ENCODE data around the gene CRACR2A. TPM values are rescaled to one million over a fixed set of nuclear protein-coding genes. Genes with fewer than 3 reads are reported as not detected.

CRACR2A gene
- total and polyA plus RNA-seq, 7 experiments from 2014 or later, result 8.2 to 40.3 (median 31.4) TPM

DNA sequence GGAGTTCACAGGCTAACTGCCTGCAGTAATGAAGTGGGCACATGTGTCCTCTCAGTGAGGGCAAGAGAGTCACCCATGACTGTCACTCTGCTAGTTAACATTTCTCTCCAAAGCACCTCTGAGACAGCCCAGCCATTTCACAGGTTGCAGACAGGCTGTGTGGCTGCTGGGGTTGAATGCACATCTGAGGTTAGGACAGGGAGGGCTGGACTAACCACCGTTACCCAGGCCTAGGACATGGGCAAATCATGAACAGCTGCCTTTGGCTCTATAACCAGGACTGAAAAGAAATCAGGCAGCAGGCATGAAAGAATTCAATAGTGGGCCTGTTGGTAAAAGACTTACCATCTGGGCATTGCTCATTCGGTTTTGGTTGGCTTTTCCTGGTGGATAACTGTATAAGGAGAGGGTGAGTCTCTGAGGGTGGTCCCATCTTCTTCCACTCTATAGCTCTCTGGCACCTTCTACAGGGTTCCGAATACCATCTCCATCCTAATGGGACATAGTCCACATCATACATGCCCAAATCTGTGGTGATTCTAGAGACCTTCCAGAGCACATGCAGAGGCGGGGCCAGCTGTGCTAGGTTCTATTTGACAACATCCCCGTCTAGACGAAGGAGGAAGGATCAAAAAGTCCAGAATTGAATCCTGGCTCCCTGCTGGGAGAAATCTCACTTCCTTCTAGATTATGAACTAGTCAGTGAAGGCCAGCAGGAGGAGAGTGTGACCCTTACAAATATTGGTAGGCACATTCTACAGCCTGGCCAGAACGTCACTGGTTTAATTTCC lies 10.8 kb downstream of the CRACR2A start:
- Mint-ChIP-seq H3K36me3 (peaks cover 8 to 50% (median 18%) of the 10 kb centered on the region in 5 donors), H3K4me1 (peaks cover 17 to 54% (median 37%) of the 10 kb centered on the region in 7 donors), H3K27me3 (no peaks in the 10 kb centered on the region), H3K4me3 (no peak overlapping the region), H3K9me3 (peaks cover 0 to 5% (median 0%) of the 10 kb centered on the region in 11 donors), H3K27ac (peak overlapping the region in 4 of 9 donors; percentile 4 to 45 (median 6))
- ChIA-PET CTCF (no interaction called here), POLR2A (interaction anchor here (1.4 kb wide), 1 partner anchor 11 kb away, joined by 3 read pairs; no protein-coding TSS in a partner anchor)
- no peaks in the 10 kb centered on the region for H3K27me3 ChIP-seq (ENCODE audit: control insufficient read depth in 2 of 2, insufficient read depth in 2 of 2, low read length in 2 of 2)
- H3K4me3 ChIP-seq (ENCODE audit: low read length), result no peak overlapping the region
- DNase-seq (peak in 1 of 9 donors; percentile 15), ATAC-seq (peak; percentile 16)
- intact Hi-C loops (cut with micrococcal nuclease), result no loop called here
- peaks cover 0 to 23% (median 0%) of the 10 kb centered on the region in 3 experiments for H3K36me3 ChIP-seq (ENCODE audit: control insufficient read depth in 2 of 3, insufficient read depth in 3 of 3, low read length in 3 of 3)
- no peak overlapping the region for H3K27ac ChIP-seq (ENCODE audit: low read depth, low read length)
- peaks cover 0 to 20% of the 10 kb centered on the region in 2 donors for H3K4me1 ChIP-seq (ENCODE audit: control insufficient read depth in 2 of 2, insufficient read depth in 2 of 2, low read length in 2 of 2)
- no peaks in the 10 kb centered on the region for H3K9me3 ChIP-seq (ENCODE audit: control insufficient read depth in 2 of 3, low read length in 3 of 3)

DNA sequence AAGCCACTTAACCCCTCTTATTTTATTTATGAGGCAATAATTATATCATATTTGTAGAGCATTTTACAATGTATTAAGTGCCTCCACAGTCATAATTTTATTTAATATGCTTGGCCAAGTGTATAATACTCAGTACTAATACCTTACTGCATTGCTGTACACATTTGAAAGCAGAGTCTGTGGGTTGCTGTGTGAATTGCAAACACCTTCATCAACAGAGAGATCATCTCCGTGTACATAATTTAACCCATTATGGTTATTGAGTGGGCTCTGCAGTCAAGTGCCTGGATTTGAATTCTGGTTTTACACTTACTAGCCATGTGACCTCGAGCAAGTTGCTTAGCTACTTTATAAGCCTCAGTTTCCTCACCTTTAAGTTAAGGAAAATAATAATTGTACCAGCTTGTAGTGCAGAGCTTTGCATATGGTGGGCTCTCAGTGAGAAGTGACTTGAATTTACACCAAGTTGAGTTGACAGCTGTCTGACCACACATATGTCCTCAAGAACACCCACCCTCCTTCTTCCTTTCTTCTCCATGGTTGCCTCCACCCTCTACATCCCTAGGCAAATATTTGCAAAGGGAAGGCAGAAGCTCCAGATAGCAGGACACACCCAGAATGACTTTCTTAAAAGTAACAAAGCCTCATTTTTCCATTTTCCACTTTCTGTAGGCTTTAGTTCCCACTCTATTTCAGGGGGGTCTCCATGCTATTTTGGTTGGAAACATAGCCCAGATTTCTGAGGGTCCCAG lies 12.3 kb downstream of the CRACR2A start:
- H3K9me3 Mint-ChIP-seq, result no peaks in the 10 kb centered on the region
- CTCF ChIA-PET, result no interaction called here
- peaks cover 6 to 35% (median 13%) of the 10 kb centered on the region in 5 donors for H3K36me3 Mint-ChIP-seq
- Histone ChIP-seq H3K4me1 (ENCODE audit: control insufficient read depth in 2 of 2, insufficient read depth in 2 of 2, low read length in 2 of 2) (peaks cover 0 to 14% of the 10 kb centered on the region in 2 donors), H3K9me3 (ENCODE audit: control insufficient read depth in 2 of 3, low read length in 3 of 3) (no peaks in the 10 kb centered on the region), H3K36me3 (ENCODE audit: control insufficient read depth in 2 of 3, insufficient read depth in 3 of 3, low read length in 3 of 3) (peaks cover 0 to 13% (median 0%) of the 10 kb centered on the region in 3 experiments), H3K4me3 (ENCODE audit: low read length) (no peak overlapping the region), H3K27me3 (ENCODE audit: control insufficient read depth in 2 of 2, insufficient read depth in 2 of 2, low read length in 2 of 2) (no peaks in the 10 kb centered on the region), H3K27ac (ENCODE audit: low read depth, low read length) (no peak overlapping the region)
- H3K27ac Mint-ChIP-seq, result peak overlapping the region in 3 of 9 donors; percentile 8 to 74 (median 10)
- H3K27me3 Mint-ChIP-seq, result no peaks in the 10 kb centered on the region
- DNase-seq (no peak), ATAC-seq (no peak)
- peaks cover 14 to 48% (median 30%) of the 10 kb centered on the region in 7 donors for H3K4me1 Mint-ChIP-seq
- no peak overlapping the region for H3K4me3 Mint-ChIP-seq
- POLR2A ChIA-PET, result interaction anchor here (0.9 to 1.4 kb wide), 2 partner anchors 10 to 13 kb away, joined by 3 to 4 read pairs; partner anchors contain the start of gene CRACR2A
- intact Hi-C loops (cut with micrococcal nuclease), result no loop called here

DNA sequence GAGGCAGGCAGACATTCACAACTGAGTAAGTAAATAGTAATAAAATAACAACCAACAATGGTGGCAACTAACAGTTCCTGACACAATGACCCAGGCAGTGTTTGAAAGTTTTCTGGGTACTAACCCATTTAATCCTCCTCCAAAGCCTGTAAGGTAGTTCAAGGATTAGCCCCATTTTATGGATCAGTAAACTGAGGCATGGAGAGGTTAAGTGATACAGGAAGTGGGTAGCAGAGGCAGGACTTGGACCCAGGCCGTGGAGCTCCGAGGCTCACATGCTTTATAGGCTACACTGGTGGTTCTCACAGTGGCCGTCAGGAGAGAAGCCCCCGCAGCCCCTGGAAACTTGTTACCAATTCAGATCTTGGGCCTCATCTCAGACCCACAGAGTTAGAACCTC lies 17.5 kb downstream of the CRACR2A start:
- DNase-seq (no peak), ATAC-seq (no peak)
- Histone ChIP-seq H3K27ac (ENCODE audit: low read depth, low read length) (no peak overlapping the region), H3K27me3 (ENCODE audit: control insufficient read depth in 2 of 2, insufficient read depth in 2 of 2, low read length in 2 of 2) (no peaks in the 10 kb centered on the region), H3K4me3 (ENCODE audit: low read length) (no peak overlapping the region), H3K36me3 (ENCODE audit: control insufficient read depth in 2 of 3, insufficient read depth in 3 of 3, low read length in 3 of 3) (peaks cover 0 to 35% (median 0%) of the 10 kb centered on the region in 3 experiments), H3K9me3 (ENCODE audit: control insufficient read depth in 2 of 3, low read length in 3 of 3) (no peaks in the 10 kb centered on the region), H3K4me1 (ENCODE audit: control insufficient read depth in 2 of 2, insufficient read depth in 2 of 2, low read length in 2 of 2) (no peaks in the 10 kb centered on the region)
- no peaks in the 10 kb centered on the region for H3K27me3 Mint-ChIP-seq
- peaks cover 0 to 24% (median 7%) of the 10 kb centered on the region in 7 donors for H3K4me1 Mint-ChIP-seq
- ChIA-PET POLR2A (interaction anchor here (0.6 kb wide), 1 partner anchor 28 kb away, joined by 3 read pairs; no protein-coding TSS in a partner anchor), CTCF (no interaction called here)
- no peaks in the 10 kb centered on the region for H3K9me3 Mint-ChIP-seq
- H3K36me3 Mint-ChIP-seq, result peaks cover 6 to 31% (median 17%) of the 10 kb centered on the region in 5 donors
- intact Hi-C loops (cut with micrococcal nuclease), result no loop called here
- H3K4me3 Mint-ChIP-seq, result no peak overlapping the region
- no peak overlapping the region for H3K27ac Mint-ChIP-seq

DNA sequence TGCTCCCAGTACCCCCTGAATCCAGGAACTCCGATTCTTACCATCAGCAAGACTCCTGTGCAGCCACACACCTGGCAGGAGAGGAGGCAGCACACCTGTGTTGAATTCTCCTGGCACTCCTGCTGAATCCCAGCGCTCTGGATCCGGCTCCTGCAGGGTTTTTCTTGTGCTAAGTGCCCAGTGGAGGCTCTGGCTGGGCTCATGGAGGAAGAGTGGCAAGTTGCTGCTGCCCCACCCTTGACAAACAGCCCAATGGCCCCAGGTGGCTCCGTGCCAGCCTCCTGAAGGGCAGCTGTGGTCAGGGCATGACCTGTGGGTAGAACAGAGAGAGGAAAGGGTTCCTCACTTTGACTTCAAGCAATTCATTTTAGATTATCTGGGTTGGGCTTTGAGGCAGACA lies 20.0 kb downstream of the CRACR2A start:
- no peak overlapping the region for H3K4me3 ChIP-seq (ENCODE audit: low read length)
- H3K4me1 ChIP-seq (ENCODE audit: control insufficient read depth in 2 of 2, insufficient read depth in 2 of 2, low read length in 2 of 2), result peaks cover 7 to 16% of the 10 kb centered on the region in 2 donors
- Mint-ChIP-seq H3K9me3 (peaks cover 0 to under 1% (median 0%) of the 10 kb centered on the region in 11 donors), H3K4me1 (peaks cover 4 to 29% (median 25%) of the 10 kb centered on the region in 7 donors), H3K36me3 (peaks cover 18 to 45% (median 23%) of the 10 kb centered on the region in 5 donors), H3K27me3 (no peaks in the 10 kb centered on the region), H3K27ac (no peak overlapping the region), H3K4me3 (no peak overlapping the region)
- intact Hi-C loops (cut with micrococcal nuclease), result no loop called here
- H3K36me3 ChIP-seq (ENCODE audit: control insufficient read depth in 2 of 3, insufficient read depth in 3 of 3, low read length in 3 of 3), result peaks cover 0 to 44% (median 0%) of the 10 kb centered on the region in 3 experiments
- CTCF ChIA-PET, result interaction anchor here (0.6 kb wide), 1 partner anchor 39 kb away, joined by 4 read pairs; no protein-coding TSS in a partner anchor
- H3K9me3 ChIP-seq (ENCODE audit: control insufficient read depth in 2 of 3, low read length in 3 of 3), result no peaks in the 10 kb centered on the region
- no peak for ATAC-seq
- H3K27ac ChIP-seq (ENCODE audit: low read depth, low read length), result no peak overlapping the region
- no peaks in the 10 kb centered on the region for H3K27me3 ChIP-seq (ENCODE audit: control insufficient read depth in 2 of 2, insufficient read depth in 2 of 2, low read length in 2 of 2)
- DNase-seq, result no peak
- POLR2A ChIA-PET, result no interaction called here

DNA sequence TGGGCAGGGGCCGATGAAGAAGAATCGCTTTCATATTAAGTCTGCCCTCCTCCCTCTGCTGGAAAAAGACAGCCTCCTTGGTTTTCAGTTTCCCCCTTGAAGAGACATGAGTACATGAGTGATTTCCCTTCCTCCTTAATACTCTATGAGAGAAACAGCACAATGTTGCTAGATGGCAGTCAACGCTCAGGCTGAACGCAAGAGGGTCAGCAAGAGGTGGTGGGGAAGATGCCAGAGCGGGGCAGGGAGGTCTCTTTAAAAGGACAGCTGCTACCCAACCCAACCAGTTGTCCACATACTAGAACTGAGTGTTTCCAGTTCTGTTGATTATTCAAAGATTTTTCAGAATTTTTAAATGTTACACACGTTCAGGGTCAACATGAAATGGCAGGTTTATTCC lies 22.8 kb downstream of the CRACR2A start:
- Mint-ChIP-seq H3K27ac (peak overlapping the region in 7 of 9 donors; percentile 9 to 97 (median 44)), H3K36me3 (peaks cover 21 to 61% (median 28%) of the 10 kb centered on the region in 5 donors), H3K9me3 (peaks cover 0 to 5% (median 0%) of the 10 kb centered on the region in 11 donors), H3K4me3 (peak overlapping the region in 1 of 10 donors; percentile 40), H3K27me3 (no peaks in the 10 kb centered on the region), H3K4me1 (peaks cover 25 to 50% (median 40%) of the 10 kb centered on the region in 7 donors)
- intact Hi-C loops (cut with micrococcal nuclease), result no loop called here
- Histone ChIP-seq H3K4me1 (ENCODE audit: control insufficient read depth in 2 of 2, insufficient read depth in 2 of 2, low read length in 2 of 2) (peaks cover 8 to 25% of the 10 kb centered on the region in 2 donors), H3K4me3 (ENCODE audit: low read length) (no peak overlapping the region), H3K27ac (ENCODE audit: low read depth, low read length) (no peak overlapping the region), H3K27me3 (ENCODE audit: control insufficient read depth in 2 of 2, insufficient read depth in 2 of 2, low read length in 2 of 2) (no peaks in the 10 kb centered on the region), H3K9me3 (ENCODE audit: control insufficient read depth in 2 of 3, low read length in 3 of 3) (no peaks in the 10 kb centered on the region), H3K36me3 (ENCODE audit: control insufficient read depth in 2 of 3, insufficient read depth in 3 of 3, low read length in 3 of 3) (peaks cover 0 to 43% (median 0%) of the 10 kb centered on the region in 3 experiments)
- DNase-seq (no peak), ATAC-seq (no peak)
- ChIA-PET CTCF (no interaction called here), POLR2A (interaction anchor here (1.1 kb wide), 1 partner anchor 12 kb away, joined by 3 read pairs; no protein-coding TSS in a partner anchor)

DNA sequence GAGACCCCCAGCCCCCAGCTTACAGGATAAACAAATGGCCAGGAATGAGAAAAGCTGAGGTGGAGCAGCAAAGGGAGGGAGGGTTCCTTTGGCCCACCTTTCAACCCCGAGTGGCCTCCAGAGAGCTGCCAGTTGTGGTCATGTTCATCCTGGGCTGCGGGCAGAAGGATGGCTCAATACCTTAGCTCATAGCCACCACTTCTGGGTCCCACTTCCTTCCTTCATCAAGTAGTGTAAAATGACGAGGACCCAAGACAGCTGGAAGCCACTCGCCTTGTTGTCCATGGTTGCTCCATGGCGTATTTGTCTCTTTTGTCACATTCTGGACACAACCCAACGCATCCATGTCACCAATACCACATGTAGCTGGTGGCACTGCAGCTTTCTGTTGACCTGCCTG lies 24.2 kb downstream of the CRACR2A start:
- intact Hi-C loops (cut with micrococcal nuclease), result loop anchor here (1.0 to 5.0 kb wide), 4 partner anchors 24 to 142 kb away; partner anchors contain the start of gene CRACR2A (in 1 of the 2)

More for the DNA sequence above, 24.2 kb downstream of the CRACR2A start:
- no peaks in the 10 kb centered on the region for H3K27me3 Mint-ChIP-seq
- ATAC-seq, result peak; percentile 74
- Histone ChIP-seq H3K4me3 (ENCODE audit: low read length) (no peak overlapping the region), H3K27me3 (ENCODE audit: control insufficient read depth in 2 of 2, insufficient read depth in 2 of 2, low read length in 2 of 2) (no peaks in the 10 kb centered on the region), H3K9me3 (ENCODE audit: control insufficient read depth in 2 of 3, low read length in 3 of 3) (peaks cover 0 to 4% (median 0%) of the 10 kb centered on the region in 3 experiments), H3K27ac (ENCODE audit: low read depth, low read length) (no peak overlapping the region), H3K36me3 (ENCODE audit: control insufficient read depth in 2 of 3, insufficient read depth in 3 of 3, low read length in 3 of 3) (peaks cover 0 to 55% (median 0%) of the 10 kb centered on the region in 3 experiments), H3K4me1 (ENCODE audit: control insufficient read depth in 2 of 2, insufficient read depth in 2 of 2, low read length in 2 of 2) (peaks cover 8 to 25% of the 10 kb centered on the region in 2 donors)
- peaks cover 28 to 67% (median 38%) of the 10 kb centered on the region in 5 donors for H3K36me3 Mint-ChIP-seq
- peak in 1 of 9 donors; percentile 9 for DNase-seq
- H3K4me1 Mint-ChIP-seq, result peaks cover 27 to 47% (median 40%) of the 10 kb centered on the region in 7 donors
- ChIA-PET POLR2A (no interaction called here), CTCF (no interaction called here)
- peak overlapping the region in 8 of 9 donors; percentile 31 to 97 (median 80) for H3K27ac Mint-ChIP-seq
- peak overlapping the region in 4 of 10 donors; percentile 39 to 87 (median 58) for H3K4me3 Mint-ChIP-seq
- H3K9me3 Mint-ChIP-seq, result peaks cover 0 to 15% (median 1%) of the 10 kb centered on the region in 11 donors
